ENCODE measurements around the gene CASKIN1.
"Not testable (repeated sequence)": the region's sequence is repeated elsewhere in the genome, so short reads cannot be mapped to it uniquely, and the experiment has no call there.

CASKIN1 gene, protein sequence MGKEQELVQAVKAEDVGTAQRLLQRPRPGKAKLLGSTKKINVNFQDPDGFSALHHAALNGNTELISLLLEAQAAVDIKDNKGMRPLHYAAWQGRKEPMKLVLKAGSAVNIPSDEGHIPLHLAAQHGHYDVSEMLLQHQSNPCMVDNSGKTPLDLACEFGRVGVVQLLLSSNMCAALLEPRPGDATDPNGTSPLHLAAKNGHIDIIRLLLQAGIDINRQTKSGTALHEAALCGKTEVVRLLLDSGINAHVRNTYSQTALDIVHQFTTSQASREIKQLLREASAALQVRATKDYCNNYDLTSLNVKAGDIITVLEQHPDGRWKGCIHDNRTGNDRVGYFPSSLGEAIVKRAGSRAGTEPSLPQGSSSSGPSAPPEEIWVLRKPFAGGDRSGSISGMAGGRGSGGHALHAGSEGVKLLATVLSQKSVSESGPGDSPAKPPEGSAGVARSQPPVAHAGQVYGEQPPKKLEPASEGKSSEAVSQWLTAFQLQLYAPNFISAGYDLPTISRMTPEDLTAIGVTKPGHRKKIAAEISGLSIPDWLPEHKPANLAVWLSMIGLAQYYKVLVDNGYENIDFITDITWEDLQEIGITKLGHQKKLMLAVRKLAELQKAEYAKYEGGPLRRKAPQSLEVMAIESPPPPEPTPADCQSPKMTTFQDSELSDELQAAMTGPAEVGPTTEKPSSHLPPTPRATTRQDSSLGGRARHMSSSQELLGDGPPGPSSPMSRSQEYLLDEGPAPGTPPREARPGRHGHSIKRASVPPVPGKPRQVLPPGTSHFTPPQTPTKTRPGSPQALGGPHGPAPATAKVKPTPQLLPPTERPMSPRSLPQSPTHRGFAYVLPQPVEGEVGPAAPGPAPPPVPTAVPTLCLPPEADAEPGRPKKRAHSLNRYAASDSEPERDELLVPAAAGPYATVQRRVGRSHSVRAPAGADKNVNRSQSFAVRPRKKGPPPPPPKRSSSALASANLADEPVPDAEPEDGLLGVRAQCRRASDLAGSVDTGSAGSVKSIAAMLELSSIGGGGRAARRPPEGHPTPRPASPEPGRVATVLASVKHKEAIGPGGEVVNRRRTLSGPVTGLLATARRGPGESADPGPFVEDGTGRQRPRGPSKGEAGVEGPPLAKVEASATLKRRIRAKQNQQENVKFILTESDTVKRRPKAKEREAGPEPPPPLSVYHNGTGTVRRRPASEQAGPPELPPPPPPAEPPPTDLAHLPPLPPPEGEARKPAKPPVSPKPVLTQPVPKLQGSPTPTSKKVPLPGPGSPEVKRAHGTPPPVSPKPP (N-terminal part only)

GRCh38 chr16:2196162-2196980 is at the start of gene CASKIN1:
Gene CASKIN1 (minus strand): TSS chr16:2196605. CDS start chr16:2196432, 173 bp downstream.
- no peak for DNase-seq

- no peak for DNase-seq
These were observed 48.8 kb upstream of the CASKIN1 start for GRCh38 chr16:2244926-2245795.

DNA sequence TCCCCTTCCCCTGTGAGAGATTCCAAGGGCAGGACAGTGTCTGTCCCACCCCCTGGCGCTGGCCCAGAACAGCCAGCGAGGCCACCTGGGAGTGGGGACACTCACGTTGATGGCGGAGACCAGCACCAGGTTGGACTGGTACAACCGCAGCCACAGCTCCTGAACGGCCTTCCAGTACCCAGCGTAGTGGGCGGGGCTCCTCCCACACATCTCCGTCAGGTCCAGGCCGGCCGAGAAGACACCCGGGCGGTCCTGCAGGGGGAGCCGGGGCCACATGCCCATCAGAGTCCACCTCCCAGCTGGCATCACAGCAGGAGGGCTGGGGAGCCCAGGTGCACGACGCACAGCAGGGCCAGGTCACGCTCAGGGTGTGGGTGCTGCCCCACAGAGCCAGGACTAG is 47.9 kb upstream of the CASKIN1 start:
- DNase-seq: no peak

DNA sequence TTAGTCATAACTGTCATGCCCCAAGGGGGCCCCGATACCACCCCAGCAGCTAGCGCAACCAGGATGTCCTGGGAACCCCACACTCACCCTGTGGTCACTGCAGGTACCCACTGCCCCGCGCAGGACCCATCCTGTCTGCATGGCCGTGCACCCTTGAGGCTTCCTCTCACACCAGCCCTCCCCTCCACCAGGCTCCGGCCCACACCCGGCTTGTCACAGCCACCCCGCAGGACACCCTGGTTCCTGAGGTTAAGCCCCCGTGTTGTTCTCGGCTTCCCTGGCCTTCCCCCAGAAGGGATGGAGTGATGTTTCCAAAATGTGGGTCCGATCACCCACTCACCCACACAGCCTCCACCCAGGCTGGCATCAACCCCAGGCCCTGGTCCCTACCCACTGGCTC is 47.4 kb upstream of the CASKIN1 start:
- DNase-seq: no peak

DNA sequence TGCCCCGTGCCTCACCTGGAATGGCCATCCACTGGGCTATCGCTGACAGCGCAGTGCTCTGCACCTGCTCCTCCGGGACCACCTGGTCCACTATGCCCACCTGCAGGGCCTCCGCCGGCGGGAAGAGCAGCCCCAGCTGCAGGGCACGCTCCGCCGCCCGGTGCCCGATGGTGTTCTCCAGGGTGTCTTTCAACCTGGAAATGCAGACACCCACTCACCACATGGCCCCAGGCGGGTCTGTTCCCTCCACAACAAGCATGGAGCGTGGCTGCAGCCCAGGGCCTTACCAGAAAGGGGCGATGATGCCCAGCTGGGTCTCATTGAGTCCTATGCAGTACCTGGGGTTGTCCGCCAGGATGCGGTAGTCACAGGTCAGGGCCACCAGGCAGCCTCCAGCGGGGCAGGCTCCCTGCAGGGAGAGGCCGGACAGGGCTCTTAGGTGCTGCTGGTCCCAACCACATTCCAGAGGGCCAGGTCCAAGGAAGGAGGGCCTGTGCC is 46.7 kb upstream of the CASKIN1 start:
- DNase-seq: no peak

DNA sequence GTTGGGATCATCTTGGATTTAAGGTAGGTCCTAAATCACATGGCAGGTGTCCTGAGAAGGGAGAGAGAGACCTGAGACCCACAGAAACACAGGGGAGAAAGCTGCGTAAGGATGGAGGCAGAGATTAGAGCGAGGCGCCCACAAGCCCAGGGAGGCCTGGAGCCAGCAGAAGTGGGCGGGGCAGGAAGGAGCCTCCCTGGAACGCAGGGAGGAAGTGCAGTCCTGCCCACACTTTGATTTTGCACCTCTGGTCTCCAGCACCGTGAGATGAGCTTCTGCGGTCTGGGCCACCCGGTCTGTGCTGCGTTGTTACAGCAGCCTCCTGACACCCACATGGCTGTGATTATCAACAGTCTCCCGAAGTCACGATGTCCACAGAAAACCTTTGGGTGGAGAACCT is 46.2 kb upstream of the CASKIN1 start:
- no peak for DNase-seq

GRCh38 chr16:2240331-2240730 is 43.9 kb upstream of the CASKIN1 start:
- DNase-seq: not testable (repeated sequence)

GRCh38 chr16:2238838-2239675 is 42.7 kb upstream of the CASKIN1 start:
- DNase-seq: no peak

- no peak for DNase-seq
These were observed 41.9 kb upstream of the CASKIN1 start for GRCh38 chr16:2238150-2238837.

DNA sequence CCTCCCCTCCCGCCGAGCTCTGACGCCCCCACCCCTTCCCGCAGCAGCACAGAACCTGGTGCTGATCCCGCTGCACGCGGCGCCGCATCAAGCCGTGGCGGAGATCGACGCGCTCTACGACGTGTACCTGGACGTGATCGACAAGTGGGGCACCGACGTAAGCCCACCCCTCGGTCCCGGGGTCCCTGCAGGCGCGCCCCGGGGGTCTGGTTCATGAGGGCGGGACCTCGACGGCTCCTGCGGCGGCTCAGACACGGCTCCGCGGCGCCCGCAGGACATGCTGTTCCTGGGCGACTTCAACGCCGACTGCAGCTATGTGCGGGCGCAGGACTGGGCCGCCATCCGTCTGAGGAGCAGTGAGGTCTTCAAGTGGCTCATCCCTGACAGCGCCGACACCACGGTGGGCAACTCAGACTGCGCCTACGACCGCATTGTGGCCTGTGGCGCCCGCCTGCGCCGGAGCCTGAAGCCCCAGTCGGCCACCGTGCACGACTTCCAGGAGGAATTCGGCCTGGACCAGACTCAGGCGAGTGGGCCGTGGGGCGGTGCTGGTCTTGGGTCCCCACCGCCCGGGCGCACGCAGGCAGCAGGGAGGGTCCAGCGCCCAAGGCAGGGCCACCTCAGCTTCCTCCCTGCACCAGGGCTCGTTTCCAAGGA is 41.2 kb upstream of the CASKIN1 start:
- no peak for DNase-seq

DNA sequence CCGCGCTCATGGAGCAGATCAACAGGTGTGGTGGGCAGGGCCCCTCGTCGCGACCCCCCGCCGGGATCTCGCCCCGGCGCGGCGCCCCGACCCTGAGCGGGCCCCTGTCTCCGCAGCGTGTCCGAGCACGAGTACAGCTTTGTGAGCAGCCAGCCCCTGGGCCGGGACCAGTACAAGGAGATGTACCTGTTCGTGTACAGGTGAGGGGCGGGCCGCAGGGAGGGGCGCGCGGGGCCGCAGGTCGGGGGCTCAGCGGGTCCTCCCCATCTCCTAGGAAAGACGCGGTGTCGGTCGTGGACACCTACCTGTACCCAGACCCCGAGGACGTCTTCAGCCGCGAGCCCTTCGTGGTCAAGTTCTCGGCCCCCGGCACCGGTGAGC is 40.7 kb upstream of the CASKIN1 start:
- no peak for DNase-seq

DNA sequence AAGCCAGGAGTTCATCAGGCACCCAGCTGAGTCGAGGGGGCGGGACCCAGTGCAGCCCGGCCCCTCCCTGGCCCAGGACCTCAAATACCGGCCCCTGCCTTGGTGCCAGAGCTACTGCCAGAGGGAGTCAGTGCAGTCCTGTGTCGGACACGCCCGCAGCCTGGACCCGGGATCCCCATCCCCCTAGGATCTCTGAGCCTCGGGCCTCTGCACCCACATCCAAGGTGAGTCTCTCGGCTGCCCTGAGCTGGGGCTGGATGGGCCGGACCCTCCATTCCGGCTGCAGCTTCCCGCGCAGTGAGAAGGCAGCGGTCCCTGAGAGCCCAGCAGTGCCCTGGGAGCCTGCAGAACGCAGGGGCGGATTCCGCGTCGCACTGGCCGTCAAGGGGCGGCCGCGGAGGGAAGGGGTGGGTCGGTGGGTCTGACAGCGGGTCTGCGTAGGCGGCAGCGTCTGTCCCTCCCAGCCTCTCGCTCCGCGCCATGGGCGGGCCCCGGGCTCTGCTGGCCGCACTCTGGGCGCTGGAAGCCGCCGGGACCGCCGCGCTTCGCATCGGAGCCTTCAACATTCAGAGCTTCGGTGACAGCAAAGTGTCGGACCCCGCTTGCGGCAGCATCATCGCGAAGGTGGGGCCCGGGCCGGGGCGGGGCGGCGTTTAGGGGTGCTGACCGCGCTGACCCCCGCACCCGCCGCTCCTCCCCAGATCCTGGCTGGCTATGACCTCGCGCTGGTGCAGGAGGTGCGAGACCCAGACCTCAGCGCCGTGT is 40.1 kb upstream of the CASKIN1 start, which contains the start of gene DNASE1L2:
Gene DNASE1L2 (plus strand): TSS at position 108 of the 765 bp plus-strand sequence. CDS start 373 bp downstream, at position 481.
- DNase-seq: no peak

DNA sequence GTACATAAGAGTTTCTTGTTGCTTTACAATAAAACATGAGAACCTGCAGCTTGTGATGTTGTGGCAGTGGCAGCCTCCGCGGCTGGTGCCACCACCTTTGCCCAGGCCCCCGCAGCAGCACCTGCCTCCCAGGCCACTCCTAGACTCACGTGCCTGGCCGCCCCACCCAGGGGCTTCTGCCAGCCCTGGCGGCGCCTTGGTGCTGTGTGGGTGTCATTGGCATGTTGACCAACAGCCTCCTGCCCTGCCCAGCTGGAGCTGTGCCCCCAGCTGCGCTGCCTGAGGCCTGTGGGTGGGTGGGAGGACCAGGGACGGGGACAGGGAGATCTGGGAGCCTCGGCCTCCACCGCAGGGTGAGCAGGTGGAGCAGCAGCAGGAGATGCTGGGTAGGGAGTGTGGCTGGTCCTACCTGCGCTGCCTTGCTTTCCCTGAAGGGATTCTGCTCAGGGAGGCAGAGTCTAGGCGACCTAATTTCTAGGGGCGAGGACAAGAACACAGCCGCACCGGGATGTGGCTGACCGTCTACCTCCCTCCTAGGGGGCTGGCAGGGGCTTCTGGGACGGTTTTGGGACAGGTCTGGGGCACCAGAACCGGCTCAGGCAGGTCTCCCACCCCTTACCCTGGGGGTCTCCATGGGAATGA is 39.4 kb upstream of the CASKIN1 start:
- no peak for DNase-seq

GRCh38 chr16:2235234-2235651 is 38.8 kb upstream of the CASKIN1 start:
- DNase-seq: no peak

DNA sequence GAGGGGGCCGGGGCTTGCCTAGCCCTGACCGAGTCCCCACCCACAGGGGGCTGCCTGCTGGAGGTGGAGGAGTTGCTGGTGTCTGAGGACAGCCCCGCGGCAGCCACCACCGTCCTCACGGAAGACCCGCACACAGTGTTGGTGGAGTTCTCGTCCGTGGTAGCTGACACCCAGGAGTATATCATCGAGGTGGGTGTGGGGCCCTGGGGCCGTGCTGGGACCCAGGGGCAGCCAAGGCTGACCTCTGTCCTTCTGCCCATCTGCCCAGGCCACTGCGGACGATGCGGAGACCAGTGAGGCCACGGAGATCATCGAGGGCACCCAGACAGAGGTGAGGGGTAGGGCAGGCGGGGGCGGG is 38.4 kb upstream of the CASKIN1 start:
- no peak for DNase-seq

- DNase-seq: no peak
These were observed 37.7 kb upstream of the CASKIN1 start for GRCh38 chr16:2233872-2234812.
